Endodermal cell (in vitro differentiated cells): ENCODE results near the gene HDDC3. TPM values are rescaled to one million over a fixed set of nuclear protein-coding genes. Genes with fewer than 3 reads are reported as not detected.

ENCODE experiments used
- DNase-seq: peaks from one replicate; pipeline ENCODE4 v3.0.0-alpha.2; 2017
- H3K27ac ChIP-seq: 2 replicates; pipeline ENCODE4 v1.5.1; 2013; ENCODE audit warnings: mild to moderate bottlenecking, low read depth, low read length, moderate library complexity
- H3K27me3 ChIP-seq: 2 replicates; pipeline ENCODE4 v1.6.1; 2013; ENCODE audit warnings: mild to moderate bottlenecking, low read length, moderate library complexity; ENCODE audit not compliant: insufficient read depth, control insufficient read depth, poor library complexity, severe bottlenecking
- H3K36me3 ChIP-seq: 2 replicates; pipeline ENCODE4 v1.7.0; 2013; ENCODE audit warnings: mild to moderate bottlenecking, low read length, moderate library complexity; ENCODE audit not compliant: control insufficient read depth, insufficient read depth
- H3K4me1 ChIP-seq: one replicate; pipeline ENCODE4 v1.7.0; 2013; ENCODE audit warnings: low read length; ENCODE audit not compliant: control insufficient read depth, insufficient read depth
- H3K4me3 ChIP-seq: 2 replicates; pipeline ENCODE4 v1.5.1; 2013; ENCODE audit warnings: mild to moderate bottlenecking, low read length, moderate library complexity
- H3K9ac ChIP-seq: 2 replicates; pipeline ENCODE4 v1.6.1; 2013; ENCODE audit warnings: mild to moderate bottlenecking, low read length, moderate library complexity; ENCODE audit not compliant: poor library complexity, severe bottlenecking; ENCODE audit errors: extremely low read depth
- H3K9me3 ChIP-seq: 2 replicates; pipeline ENCODE4 v1.6.1; 2013; ENCODE audit warnings: mild to moderate bottlenecking, low read length, moderate library complexity; ENCODE audit not compliant: control insufficient read depth
- H3K27ac Mint-ChIP-seq: 2 replicates; pipeline ENCODE4 v1.8.0; 2020; ENCODE audit warnings: mixed read lengths
- H3K27me3 Mint-ChIP-seq: 2 replicates; pipeline ENCODE4 v1.8.0; 2021; ENCODE audit warnings: mild to moderate bottlenecking, mixed read lengths; ENCODE audit not compliant: insufficient read depth
- H3K36me3 Mint-ChIP-seq: 2 replicates; pipeline ENCODE4 v1.8.0; 2020; ENCODE audit warnings: low read depth, mixed read lengths
- H3K4me1 Mint-ChIP-seq: 2 replicates; pipeline ENCODE4 v1.8.0; 2020; ENCODE audit warnings: mixed read lengths
- H3K4me3 Mint-ChIP-seq: 2 replicates; pipeline ENCODE4 v1.8.0; 2020; ENCODE audit warnings: mild to moderate bottlenecking, moderate library complexity, mixed read lengths
- H3K9me3 Mint-ChIP-seq: 2 replicates; pipeline ENCODE4 v1.8.0; 2020; ENCODE audit warnings: mild to moderate bottlenecking, mixed read lengths
- CTCF ChIP-seq: fragments of 200-600 bp; sonication (generic); conservative IDR thresholded peaks from 2 replicates; pipeline ENCODE4 v1.5.0; 2021; ENCODE audit warnings: antibody characterized with exemption, mild to moderate bottlenecking
- WGBS, 2 experiments: methylation state at CpG; one replicate each; pipeline versions ENCODE4 v1.1.5 to v1.1.7; 2013; ENCODE audit warnings: missing lambda C conversion rate in 2 of 2, mixed read lengths in 1 of 2; ENCODE audit not compliant: insufficient coverage in 1 of 2, insufficient read length in 1 of 2; 5-methylcytosine and 5-hydroxymethylcytosine counted together
- long read RNA-seq, 4 experiments: library from polyadenylated mRNA in 2 of 4; library from RNA in 1 of 4; library from capped mRNA in 1 of 4; stranded (forward) in 3 of 4; unstranded in 1 of 4; transcript quantifications; one replicate each; pipeline ENCODE4 v2.0.0, GENCODE V29; 2020 to 2021; ENCODE audit warnings: inconsistent platforms in 1 of 4
- polyA plus RNA-seq, 2 experiments: library from polyadenylated mRNA; stranded (reverse); fragments of 50-300 nt; gene quantifications; one replicate each; pipeline ENCODE4 v1.2.3, GENCODE V29; 2013
- total RNA-seq, 2 donors: library from RNA; stranded (reverse); fragmentation: NEBNext Ultra II Directional in 1 of 2; extraction: Animal tissue kit (Norgen Biotek cat#: 25700) in 1 of 2; gene quantifications; 2 replicates in 1 of 2; 3 replicates in 1 of 2; pipeline ENCODE4 v1.2.1, GENCODE V29; 2021

HDDC3 gene
- total RNA-seq: 10 to 100 TPM; 15.3 to 21.5 TPM
- polyA plus RNA-seq (2013, experiment 1 of 2): 18.1 TPM
- 14.4 TPM for polyA plus RNA-seq (2013, experiment 2 of 2)
- long read RNA-seq, experiment 1, transcript HDDC3-202 (4 exons, 1,880 nt): major isoform, 6 of 12 reads
- long read RNA-seq, experiment 1, partial matches to known transcripts: 0 of 12 reads
- long read RNA-seq, experiment 1, other reads (novel, unspliced or antisense): 3 of 12 reads
- long read RNA-seq, experiment 2, transcript HDDC3-202 (4 exons, 1,880 nt): major isoform, 11 of 22 reads
- long read RNA-seq, experiment 2, partial matches to known transcripts: 3 of 22 reads
- long read RNA-seq, experiment 2, other reads (novel, unspliced or antisense): 4 of 22 reads
- long read RNA-seq, experiment 3, full-length matches to known transcripts: 25 of 31 reads
- long read RNA-seq, experiment 3, partial matches to known transcripts: 0 of 31 reads
- long read RNA-seq, experiment 3, other reads (novel, unspliced or antisense): 6 of 31 reads
- long read RNA-seq, experiment 4, full-length matches to known transcripts: 32 of 38 reads
- long read RNA-seq, experiment 4, partial matches to known transcripts: 0 of 38 reads
- long read RNA-seq, experiment 4, other reads (novel, unspliced or antisense): 6 of 38 reads

GRCh38 chr15:90931828-90932659 lies at the start of gene HDDC3:
HDDC3 (minus strand) TSS chr15:90932549; CDS start chr15:90932540, 9 bp downstream.
- Histone ChIP-seq H3K27ac (no peak within 1 kb of the TSS), H3K9ac (peak within 1 kb of the TSS; percentile 45), H3K4me1 (no peaks in the 10 kb centered on the region), H3K4me3 (peak within 1 kb of the TSS; percentile 93), H3K36me3 (peaks cover 7% of the 10 kb centered on the region), H3K27me3 (peaks cover 8% of the 10 kb centered on the region), H3K9me3 (no peaks in the 10 kb centered on the region)
- H3K36me3 Mint-ChIP-seq: peaks cover 7% of the 10 kb centered on the region
- H3K27ac Mint-ChIP-seq: peak within 1 kb of the TSS; percentile 94
- WGBS, 2 experiments: 0 to 4% methylated on average over 24 to 52 of the region's 52 CpGs
- peaks cover 14% of the 10 kb centered on the region for H3K4me1 Mint-ChIP-seq
- H3K27me3 Mint-ChIP-seq: peaks cover 8% of the 10 kb centered on the region
- H3K9me3 Mint-ChIP-seq: no peaks in the 10 kb centered on the region
- peak; percentile 97 for DNase-seq
- TF ChIP-seq CTCF: peak; percentile 97
- H3K4me3 Mint-ChIP-seq: peak within 1 kb of the TSS; percentile 89

- no peaks in the 10 kb centered on the region for H3K27me3 Mint-ChIP-seq
- Histone ChIP-seq H3K36me3 (peaks cover 79% of the 10 kb centered on the region), H3K4me3 (no peak overlapping the region), H3K9me3 (no peaks in the 10 kb centered on the region), H3K4me1 (no peaks in the 10 kb centered on the region), H3K9ac (no peak overlapping the region), H3K27me3 (no peaks in the 10 kb centered on the region), H3K27ac (no peak overlapping the region)
- peaks cover 65% of the 10 kb centered on the region for H3K36me3 Mint-ChIP-seq
- H3K4me3 Mint-ChIP-seq: no peak overlapping the region
- no peak for DNase-seq
- WGBS, 2 experiments: 95 to 100% methylated on average over 5 of the region's 5 CpGs
- no peaks in the 10 kb centered on the region for H3K9me3 Mint-ChIP-seq
- H3K4me1 Mint-ChIP-seq: peaks cover 5% of the 10 kb centered on the region
- no peak for TF ChIP-seq CTCF
- H3K27ac Mint-ChIP-seq: no peak overlapping the region
Observed at GRCh38 chr15:90982135-90982534, 49.8 kb upstream of the HDDC3 start.

GRCh38 chr15:90981681-90982080 lies 49.3 kb upstream of the HDDC3 start:
- Histone ChIP-seq H3K9me3 (no peaks in the 10 kb centered on the region), H3K27me3 (no peaks in the 10 kb centered on the region), H3K27ac (no peak overlapping the region), H3K9ac (no peak overlapping the region), H3K4me3 (no peak overlapping the region), H3K4me1 (no peaks in the 10 kb centered on the region), H3K36me3 (peaks cover 83% of the 10 kb centered on the region)
- Mint-ChIP-seq H3K27me3 (no peaks in the 10 kb centered on the region), H3K36me3 (peaks cover 69% of the 10 kb centered on the region), H3K4me3 (no peak overlapping the region), H3K4me1 (peaks cover 3% of the 10 kb centered on the region), H3K9me3 (no peaks in the 10 kb centered on the region), H3K27ac (no peak overlapping the region)
- WGBS, 2 experiments: 90 to 98% methylated on average over 5 to 6 of the region's 6 CpGs
- DNase-seq: no peak
- no peak for TF ChIP-seq CTCF
